ENCODE results near the gene PRDM16.
A peak's percentile ranks its signal among the peaks of the same experiment; 100 is the strongest.

The PRDM16 gene

DNA sequence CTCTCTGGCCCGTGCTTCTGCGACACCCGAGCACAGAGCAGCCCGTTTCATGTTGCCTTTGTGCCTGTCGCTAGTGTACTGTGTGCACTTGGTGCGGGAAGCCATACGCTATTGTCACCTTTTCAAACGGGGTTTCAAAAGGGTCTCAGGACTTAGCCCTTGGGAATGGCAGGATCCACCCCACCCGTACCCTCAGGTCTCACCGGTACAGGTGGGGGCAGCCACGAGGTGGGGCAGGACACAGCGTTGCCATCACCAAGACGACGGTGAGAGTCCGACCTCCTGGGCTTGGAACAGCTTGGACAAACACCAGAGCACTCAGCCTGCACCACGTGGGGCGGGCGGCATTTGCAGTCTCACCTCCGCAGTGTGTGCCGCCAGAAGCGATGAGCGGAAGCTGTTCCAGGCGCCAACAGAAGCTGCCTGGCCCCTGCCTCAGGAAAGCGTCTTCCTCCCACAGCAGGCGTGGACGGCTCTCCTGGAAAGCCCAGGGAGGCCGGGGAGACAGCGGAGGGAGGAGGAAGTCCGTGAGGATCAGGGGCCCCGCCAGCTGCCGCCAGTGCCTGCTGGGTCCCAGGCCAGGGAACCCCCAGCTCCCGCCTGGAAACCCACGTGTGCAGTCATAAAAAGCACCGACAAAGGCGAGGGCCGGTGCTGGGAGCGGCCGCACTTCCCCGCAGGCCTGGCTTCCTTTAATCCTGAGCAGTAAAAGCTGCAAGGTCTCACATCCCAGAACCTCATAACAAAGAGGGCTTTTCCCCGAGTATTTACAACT lies 254.2 kb downstream of the PRDM16 start:
- peak; percentile 67 for DNase-seq

GRCh38 chr1:3323796-3324703 lies 255.0 kb downstream of the PRDM16 start:
- no peak for DNase-seq

- DNase-seq = no peak
Measured at GRCh38 chr1:3324704-3325535, 255.9 kb downstream of the PRDM16 start.

- DNase-seq = no peak
Measured at GRCh38 chr1:3326516-3327388, 257.7 kb downstream of the PRDM16 start.

DNA sequence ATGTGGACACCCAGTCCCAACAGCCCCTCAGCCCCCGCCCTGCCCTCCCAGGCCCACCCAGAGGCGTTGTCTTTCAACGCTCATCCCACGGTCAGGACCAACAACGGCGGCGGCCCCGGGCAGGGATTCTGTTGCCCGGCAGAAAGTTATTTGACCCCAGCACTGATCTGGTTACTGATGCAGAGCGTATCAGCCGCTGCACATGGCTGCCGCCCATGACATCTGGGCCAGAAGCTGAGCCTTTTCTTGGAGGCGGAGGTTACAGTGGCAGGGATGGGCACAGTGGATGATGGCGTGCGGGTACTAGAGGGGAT lies 258.3 kb downstream of the PRDM16 start:
- no peak for DNase-seq

DNA sequence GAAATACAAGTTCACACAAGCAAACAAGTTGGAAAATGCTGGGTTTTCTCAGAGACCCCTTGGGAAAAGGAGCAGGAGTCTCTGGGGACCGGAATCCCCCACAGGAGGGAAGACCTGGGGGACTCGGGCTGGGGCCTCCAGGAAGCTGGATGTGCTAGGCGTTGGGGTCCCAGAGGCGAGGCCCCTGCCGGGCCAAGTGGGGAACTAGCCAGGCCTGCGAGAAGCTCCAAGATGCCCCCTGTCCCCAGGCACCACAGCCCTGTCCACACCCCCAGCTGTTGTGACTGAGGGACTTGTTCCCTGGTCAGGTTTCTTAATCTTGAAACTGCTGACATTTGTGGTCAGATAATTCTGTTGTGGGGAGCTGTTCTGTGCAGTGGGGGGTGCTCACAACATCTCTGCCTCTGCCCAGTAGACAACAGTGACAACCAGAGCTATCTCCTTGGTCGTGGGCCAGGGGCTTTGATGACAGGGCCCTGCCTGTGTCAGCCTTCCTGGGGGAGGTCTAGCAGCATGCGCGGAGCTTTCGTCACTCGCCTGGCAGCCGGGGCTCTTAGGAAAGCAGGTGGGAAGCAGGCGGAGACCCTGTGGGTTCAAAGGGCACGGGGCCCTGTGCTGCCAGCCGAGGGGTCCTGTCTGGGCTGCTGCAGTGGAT lies 259.1 kb downstream of the PRDM16 start:
- no peak for DNase-seq

DNA sequence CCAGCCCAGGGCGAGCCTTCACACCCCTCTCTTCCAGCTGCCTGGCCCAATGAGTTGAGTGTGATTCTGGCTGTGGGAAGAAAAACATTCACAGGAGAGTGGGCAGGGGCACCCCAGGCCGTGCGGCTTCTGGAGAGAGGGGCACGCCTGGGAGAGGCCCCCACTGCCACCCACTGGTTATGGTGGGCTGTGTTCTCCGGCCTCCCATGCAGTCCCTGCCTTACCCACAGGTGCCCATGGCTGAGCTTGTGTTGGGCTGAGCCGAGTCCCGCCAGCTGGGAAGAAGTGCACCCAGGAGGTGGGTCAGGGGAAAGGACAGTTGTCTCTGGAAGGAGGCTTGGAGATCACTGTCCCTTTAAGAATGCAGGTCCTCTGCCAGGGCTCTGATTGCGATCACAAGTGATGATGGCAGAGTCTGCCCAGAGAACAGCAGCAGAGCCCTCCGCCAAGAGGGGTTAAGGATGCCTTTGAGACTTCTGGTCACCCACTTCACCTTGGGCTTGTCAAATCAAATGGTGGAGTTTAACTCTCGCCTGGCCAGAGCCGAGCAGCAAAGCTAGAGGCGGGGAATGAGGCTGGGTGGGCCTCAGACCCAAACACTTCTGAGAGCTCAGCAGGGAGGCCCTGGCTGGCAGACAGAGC lies 260.8 kb downstream of the PRDM16 start:
- no peak for DNase-seq

DNA sequence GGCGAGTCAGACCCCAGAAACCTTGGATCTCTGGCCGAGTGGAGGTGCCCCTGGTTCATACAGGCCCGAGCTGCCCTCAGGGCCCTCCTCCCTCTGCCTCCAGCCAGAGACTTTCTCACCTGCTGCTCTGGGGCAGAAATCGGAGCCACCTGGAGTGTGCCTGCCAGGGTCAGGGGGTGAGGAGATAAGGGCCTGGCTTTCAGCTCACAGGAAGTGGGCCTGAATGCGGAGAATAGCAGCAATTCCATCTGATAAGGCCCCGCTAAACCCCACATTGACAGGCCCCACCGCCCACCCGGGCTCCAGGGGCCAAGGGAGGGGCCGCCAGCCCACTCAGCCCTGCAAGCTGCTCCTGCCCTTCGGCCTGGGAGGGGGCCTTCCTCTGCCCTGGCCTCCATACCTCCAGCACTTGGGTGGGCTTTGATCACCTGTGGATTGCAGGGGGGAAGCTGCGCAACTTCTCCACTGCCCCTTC lies 261.8 kb downstream of the PRDM16 start:
- no peak for DNase-seq

- no peak for DNase-seq
Measured at GRCh38 chr1:3331564-3331963, 262.6 kb downstream of the PRDM16 start.

- DNase-seq = no peak
Measured at GRCh38 chr1:3332043-3332442, 263.0 kb downstream of the PRDM16 start.

GRCh38 chr1:3332662-3333061 lies 263.7 kb downstream of the PRDM16 start:
- DNase-seq = no peak

DNA sequence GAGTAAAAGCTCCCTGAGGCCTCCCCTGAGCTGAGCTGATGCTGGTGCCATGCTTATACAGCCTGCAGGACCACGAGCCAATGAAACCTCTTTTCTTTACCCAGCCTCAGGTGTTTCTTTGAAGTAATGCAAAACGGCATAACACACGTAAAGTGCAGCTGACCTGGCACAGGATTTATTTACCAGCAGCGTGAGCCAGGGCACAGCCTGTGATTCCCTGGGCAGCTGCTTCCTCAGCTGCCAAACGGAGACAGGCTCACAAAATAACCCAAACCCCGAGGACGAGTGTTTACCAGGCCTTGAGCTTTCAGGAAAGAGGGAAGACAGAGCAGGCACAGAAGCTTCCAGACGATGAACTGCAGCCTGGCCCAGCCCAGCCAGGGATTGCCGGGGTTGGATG lies 264.9 kb downstream of the PRDM16 start:
- no peak for DNase-seq

DNA sequence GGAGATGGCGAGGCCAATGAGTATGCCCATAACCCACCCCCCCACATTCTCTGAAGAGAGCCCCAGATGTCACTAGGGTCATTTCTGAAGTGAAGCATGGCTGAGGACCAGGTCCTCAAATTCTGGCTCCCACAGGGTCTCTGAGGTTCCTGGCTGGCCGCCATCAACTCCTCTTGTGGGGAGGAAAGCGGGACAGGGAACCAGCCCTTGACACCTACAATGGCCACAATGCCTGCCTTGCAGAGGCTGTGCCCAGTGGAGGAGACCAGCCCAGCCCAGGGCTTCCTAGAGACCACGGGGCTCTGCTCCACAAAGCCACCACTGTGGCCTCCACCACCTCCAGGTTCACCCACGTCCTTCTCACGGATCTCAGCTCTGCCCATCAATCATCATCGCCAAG lies 265.4 kb downstream of the PRDM16 start:
- DNase-seq = no peak

GRCh38 chr1:3335754-3336640 lies 267.0 kb downstream of the PRDM16 start:
- no peak for DNase-seq

DNA sequence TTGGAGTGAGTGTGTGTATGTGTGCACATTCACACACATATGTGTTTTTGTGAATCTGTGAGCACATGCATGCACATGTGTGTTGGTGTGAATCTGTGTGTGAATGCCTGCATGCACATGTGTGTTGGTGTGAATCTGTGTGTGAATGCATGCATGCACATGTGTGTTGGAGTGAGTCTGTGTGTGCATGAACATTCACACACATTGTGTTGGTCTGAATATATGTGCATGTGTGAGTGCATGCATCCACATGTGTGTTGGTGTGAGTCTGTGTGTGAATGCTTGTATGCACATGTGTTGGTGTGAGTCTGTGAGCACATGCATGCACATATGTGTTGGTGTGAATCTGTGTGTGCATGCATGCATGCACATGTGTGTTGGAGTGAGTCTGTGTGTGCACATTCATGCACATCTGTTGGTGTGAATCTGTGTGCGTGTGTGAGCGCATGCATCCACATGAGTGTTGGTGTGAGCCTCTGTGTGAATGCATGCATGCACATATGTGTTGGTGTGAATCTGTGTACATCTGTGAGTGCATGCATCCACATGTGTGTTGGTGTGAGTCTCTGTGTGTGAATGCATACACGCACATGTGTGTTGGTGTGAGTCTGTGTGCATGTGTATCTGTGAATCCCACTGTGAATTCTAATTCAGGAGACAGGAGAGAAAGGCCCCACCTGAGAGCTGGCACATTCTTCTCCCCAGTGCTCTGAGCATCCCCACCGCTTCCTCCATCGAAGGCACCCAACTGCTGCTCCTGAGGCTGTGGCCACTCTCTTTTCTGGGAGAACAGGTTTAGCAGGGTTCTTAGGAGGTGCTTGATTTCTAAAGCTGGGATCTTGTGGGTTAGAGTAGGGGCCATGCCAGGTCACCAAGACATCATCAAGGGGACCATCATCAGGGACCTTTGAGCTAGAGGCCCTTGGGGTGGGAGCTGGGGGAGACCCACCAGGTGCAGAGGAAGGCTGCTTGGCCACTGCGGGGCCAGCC lies 267.9 kb downstream of the PRDM16 start:
- no peak for DNase-seq

- DNase-seq = no peak
Measured at GRCh38 chr1:3337798-3338724, 269.1 kb downstream of the PRDM16 start.

- DNase-seq = no peak
Measured at GRCh38 chr1:3338725-3339070, 269.7 kb downstream of the PRDM16 start.
